ENCODE data around the gene PALB2. TPM values are rescaled to one million over a fixed set of nuclear protein-coding genes. Genes with fewer than 3 reads are reported as not detected.

The PALB2 gene
- total and polyA plus RNA-seq, 12 donors: 2.5 to 8.6 (median 4.7) TPM

- WGBS, 2 donors: 76 to 80% methylated on average over 3 of the region's 3 CpGs
- H3K36me3 ChIP-seq: peaks cover 0 to 49% (median 29%) of the 10 kb centered on the region in 9 donors
- no peak overlapping the region for H3K27ac ChIP-seq
- H3K9me3 ChIP-seq: no peaks in the 10 kb centered on the region
- DNase-seq (no peak), ATAC-seq (no peak)
- H3K4me1 ChIP-seq: peaks cover 10 to 26% (median 23%) of the 10 kb centered on the region in 9 donors
- H3K4me3 ChIP-seq: no peak overlapping the region
- no peaks in the 10 kb centered on the region for H3K27me3 ChIP-seq
- intact Hi-C loops (cut with DNase I): no loop called here
- TF ChIP-seq CTCF (IDR thresholded peaks at IDR 0.05): no peak
These were observed 86.6 kb downstream of the PALB2 start for GRCh38 chr16:23554536-23554935.

Other genes starting within 250 kb of the PALB2 start
- 10 to 100 TPM; 10.9 to 15.5 (median 12.9) TPM for gene COG7, start 188.1 kb downstream of the PALB2 start, total RNA-seq
- gene COG7, start 188.1 kb downstream of the PALB2 start, polyA plus RNA-seq: 10 to 100 TPM; 12.0 to 28.1 TPM
- gene GGA2, start 130.8 kb downstream of the PALB2 start, total RNA-seq: 10 to 100 TPM; 32.6 to 52.9 (median 40.6) TPM
- 10 to 100 TPM; 12.2 to 21.7 TPM for gene GGA2, start 130.8 kb downstream of the PALB2 start, polyA plus RNA-seq
- gene EARS2, start 84.0 kb downstream of the PALB2 start, total RNA-seq: 10 to 100 TPM; 13.7 to 28.7 (median 21.6) TPM
- gene EARS2, start 84.0 kb downstream of the PALB2 start, polyA plus RNA-seq: 10 to 100 TPM; 20.9 to 23.2 TPM
- gene UBFD1, start 83.6 kb downstream of the PALB2 start, total RNA-seq: 10 to 100 TPM; 40.1 to 77.3 (median 50.7) TPM
- gene UBFD1, start 83.6 kb downstream of the PALB2 start, polyA plus RNA-seq: 10 to 100 TPM; 12.4 to 20.6 TPM
- 100 to 1,000 TPM; 338 to 592 (median 433) TPM for gene NDUFAB1, start 45.0 kb downstream of the PALB2 start, total RNA-seq
- 100 to 1,000 TPM; 211 to 422 TPM for gene NDUFAB1, start 45.0 kb downstream of the PALB2 start, polyA plus RNA-seq
- 10 to 100 TPM; 36.9 to 50.4 (median 42.6) TPM for gene DCTN5, start 156 bp upstream of the PALB2 start, total RNA-seq
- gene DCTN5, start 156 bp upstream of the PALB2 start, polyA plus RNA-seq: 10 to 100 TPM in 1 of 2 donors, 1 to 10 TPM in 1; 5.9 to 17.5 TPM
- gene PLK1, start 37.6 kb upstream of the PALB2 start, total RNA-seq: 1 to 10 TPM in 4 of 10 donors, under 1 TPM in 6; 0.32 to 6.0 (median 0.97) TPM
- gene PLK1, start 37.6 kb upstream of the PALB2 start, polyA plus RNA-seq: 1 to 10 TPM in 1 of 2 donors, under 1 TPM in 1; 0.87 to 1.2 TPM
- under 1 TPM in 2 of 10 donors, not detected in 8; 0.32 to 0.34 TPM for gene ERN2, start 71.9 kb upstream of the PALB2 start, total RNA-seq
- gene ERN2, start 71.9 kb upstream of the PALB2 start, polyA plus RNA-seq: not detected
- gene CHP2, start 113.7 kb upstream of the PALB2 start, total RNA-seq: not detected
- gene CHP2, start 113.7 kb upstream of the PALB2 start, polyA plus RNA-seq: under 1 TPM in 1 of 2 donors, not detected in 1; 0.01 TPM
- 1 to 10 TPM in 6 of 10 donors, under 1 TPM in 4; 0.55 to 8.8 (median 1.4) TPM for gene PRKCB, start 194.7 kb upstream of the PALB2 start, total RNA-seq
- gene PRKCB, start 194.7 kb upstream of the PALB2 start, polyA plus RNA-seq: under 1 TPM; 0.30 to 0.37 TPM

All from heart right ventricle (tissue), 16 donors.